KOPT-K1 (cell line): ENCODE results near the gene HGS.
A peak's percentile ranks its signal among the peaks of the same experiment; 100 is the strongest.

Source experiments
- H3K27ac ChIP-seq: fragments of 200-600 bp; sonication (generic); 2 replicates; pipeline ENCODE4 v1.5.1; 2016; ENCODE audit warnings: antibody characterized with exemption, mild to moderate bottlenecking, low read depth, low read length; ENCODE audit not compliant: poor library complexity, severe bottlenecking
- H3K36me3 ChIP-seq: fragments of 200-600 bp; sonication (generic); 2 replicates; pipeline ENCODE4 v1.5.1; 2017; ENCODE audit warnings: antibody characterized with exemption, mild to moderate bottlenecking, low read length, moderate library complexity; ENCODE audit not compliant: insufficient read depth
- H3K9me3 ChIP-seq: fragments of 200-600 bp; sonication (generic); 2 replicates; pipeline ENCODE4 v1.5.1; 2017; ENCODE audit warnings: antibody characterized with exemption, low read length, mild to moderate bottlenecking; ENCODE audit not compliant: insufficient read depth, poor library complexity, severe bottlenecking

The HGS gene

DNA sequence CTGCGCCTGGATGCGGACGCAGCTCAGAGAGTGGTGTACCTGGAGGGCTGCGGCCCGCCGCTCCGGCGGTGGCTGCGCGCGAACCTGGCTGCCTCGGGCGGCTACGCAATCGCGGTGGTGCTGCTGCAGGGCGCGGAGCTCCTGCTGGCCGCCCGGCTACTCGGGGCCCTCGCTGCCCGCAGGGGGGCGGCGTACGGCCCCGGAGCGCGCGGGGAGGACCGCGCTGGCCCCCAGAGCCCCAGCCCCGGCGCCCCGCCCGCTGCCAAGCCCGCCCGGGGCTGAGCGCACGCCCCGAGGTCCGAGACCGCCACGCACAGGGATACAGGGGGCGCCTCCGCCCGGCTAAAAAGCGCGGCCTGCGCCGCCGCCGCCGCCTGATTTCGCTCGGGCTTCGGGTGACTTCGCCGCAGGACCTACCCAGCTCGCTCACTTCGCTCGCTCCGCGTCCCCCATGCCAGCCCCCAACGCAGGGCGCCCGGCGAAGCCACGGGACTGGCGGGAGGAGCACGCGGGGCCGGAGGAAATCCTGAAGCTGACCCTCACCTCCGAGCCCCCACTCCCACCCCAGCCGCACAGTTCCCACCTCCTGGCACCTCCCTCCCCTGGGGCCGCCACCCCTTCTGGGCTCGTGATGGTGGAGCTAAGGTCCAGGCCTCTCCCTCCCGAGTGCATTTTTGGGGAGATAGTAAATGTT, 35.7 kb upstream of the HGS start:
- Histone ChIP-seq H3K36me3 (no peaks in the 10 kb centered on the region), H3K9me3 (peaks cover 13% of the 10 kb centered on the region), H3K27ac (no peak overlapping the region)

DNA sequence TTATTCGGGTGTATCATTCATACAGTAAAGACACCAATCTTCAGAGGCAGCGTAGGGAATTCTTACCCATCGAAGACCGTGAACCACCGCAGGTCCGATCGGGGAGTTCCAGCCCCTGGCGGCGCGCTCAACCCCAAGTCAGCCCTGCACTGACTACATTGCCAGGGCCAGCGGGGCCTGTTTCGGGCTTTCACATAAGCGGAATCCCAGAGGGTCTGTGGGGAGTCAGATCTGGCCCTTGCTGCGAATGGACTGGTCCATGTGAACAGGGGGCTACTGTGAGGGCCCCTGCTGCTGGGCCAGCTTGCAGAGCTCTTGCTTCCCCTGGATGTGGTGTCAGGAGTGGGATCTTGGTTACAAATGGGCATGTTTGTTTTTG, 35.1 kb upstream of the HGS start:
- peaks cover 13% of the 10 kb centered on the region for H3K9me3 ChIP-seq
- H3K27ac ChIP-seq, result no peak overlapping the region
- H3K36me3 ChIP-seq, result no peaks in the 10 kb centered on the region

DNA sequence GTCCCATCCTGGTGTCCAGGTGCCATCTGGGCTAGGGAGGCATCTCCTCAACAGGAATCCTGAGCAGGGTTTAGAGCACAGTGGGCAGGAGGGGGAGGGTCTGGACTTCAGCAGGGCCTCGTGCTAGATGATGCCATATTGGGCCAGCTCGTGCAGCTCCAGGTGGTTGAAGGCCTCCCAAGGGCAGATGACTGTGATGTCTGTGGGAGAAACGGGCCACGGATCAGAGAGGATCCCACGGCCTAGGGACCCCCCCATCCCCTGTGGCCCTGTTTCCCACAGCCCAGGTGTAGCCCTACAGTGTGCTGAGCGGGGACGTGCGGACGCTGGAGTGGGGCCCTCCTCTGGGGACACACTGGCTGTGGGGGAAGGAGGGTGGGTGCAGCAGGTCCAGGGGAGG, 32.9 kb upstream of the HGS start:
- H3K9me3 ChIP-seq, result peaks cover 13% of the 10 kb centered on the region
- no peaks in the 10 kb centered on the region for H3K36me3 ChIP-seq
- no peak overlapping the region for H3K27ac ChIP-seq

DNA sequence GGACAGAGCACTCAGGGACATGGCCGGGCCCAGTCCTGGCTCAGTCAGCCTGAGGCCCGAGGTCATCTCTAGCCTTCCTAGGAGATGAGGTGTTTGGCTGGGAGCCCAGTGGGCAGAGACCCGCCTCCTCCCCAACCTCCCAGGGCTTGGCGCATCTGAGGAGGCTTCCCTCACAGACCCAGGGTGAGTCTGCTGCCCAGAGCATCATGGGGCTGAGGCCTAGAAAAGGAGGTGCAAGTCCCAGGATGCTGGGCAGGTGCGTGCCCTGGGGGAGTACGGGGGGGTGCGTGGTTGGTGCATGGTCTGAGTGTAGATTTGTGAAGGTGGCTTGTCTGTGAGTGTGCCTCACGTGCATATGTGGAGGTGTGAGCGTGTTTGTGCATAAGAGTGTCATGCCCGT, 32.1 kb upstream of the HGS start:
- Histone ChIP-seq H3K36me3 (no peaks in the 10 kb centered on the region), H3K27ac (no peak overlapping the region), H3K9me3 (peaks cover 13% of the 10 kb centered on the region)

DNA sequence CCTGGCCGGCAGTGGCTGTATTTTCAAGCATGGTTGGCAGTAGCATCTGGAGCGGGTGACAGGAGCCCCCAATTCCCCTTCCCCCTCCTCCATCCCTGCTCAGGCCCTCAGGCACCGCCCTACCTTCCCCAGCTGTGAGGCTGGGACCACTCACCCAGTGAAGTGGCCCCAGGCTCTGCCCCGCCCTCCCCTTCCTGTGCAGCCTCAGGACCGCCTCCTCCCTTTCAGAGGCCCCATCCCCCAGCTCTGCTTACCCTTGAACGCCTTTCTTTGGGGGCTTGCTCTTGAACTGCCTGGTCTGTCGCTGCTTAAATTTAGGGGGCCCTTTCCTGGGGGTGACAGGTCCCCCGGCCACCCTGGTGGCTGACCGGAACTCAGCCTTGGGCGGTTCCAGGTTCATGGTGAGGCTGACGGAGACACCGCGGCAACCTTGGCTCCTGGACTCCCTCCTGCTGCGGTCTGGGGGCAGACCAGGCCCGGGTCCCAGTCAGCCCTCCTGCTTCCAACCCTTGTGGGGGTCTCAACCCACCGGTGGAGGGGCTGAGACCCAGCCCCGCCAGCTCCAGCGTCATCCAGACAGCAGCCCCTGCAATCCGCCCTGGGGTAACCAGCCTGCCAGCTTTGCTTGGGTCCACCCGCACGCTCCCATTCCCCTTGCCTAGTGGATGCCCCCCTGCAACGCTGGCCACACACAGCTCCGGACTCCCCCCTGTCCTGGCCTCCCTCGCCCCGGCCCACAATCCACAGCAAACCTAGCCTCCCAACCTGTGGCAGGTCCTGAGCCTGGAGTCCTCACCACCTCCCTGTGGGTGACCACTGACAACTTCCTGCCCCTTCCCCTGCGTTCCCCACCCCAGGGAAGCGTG, 30.7 kb upstream of the HGS start:
- Histone ChIP-seq H3K27ac (peak overlapping the region; percentile 65), H3K9me3 (peaks cover 13% of the 10 kb centered on the region), H3K36me3 (no peaks in the 10 kb centered on the region)

DNA sequence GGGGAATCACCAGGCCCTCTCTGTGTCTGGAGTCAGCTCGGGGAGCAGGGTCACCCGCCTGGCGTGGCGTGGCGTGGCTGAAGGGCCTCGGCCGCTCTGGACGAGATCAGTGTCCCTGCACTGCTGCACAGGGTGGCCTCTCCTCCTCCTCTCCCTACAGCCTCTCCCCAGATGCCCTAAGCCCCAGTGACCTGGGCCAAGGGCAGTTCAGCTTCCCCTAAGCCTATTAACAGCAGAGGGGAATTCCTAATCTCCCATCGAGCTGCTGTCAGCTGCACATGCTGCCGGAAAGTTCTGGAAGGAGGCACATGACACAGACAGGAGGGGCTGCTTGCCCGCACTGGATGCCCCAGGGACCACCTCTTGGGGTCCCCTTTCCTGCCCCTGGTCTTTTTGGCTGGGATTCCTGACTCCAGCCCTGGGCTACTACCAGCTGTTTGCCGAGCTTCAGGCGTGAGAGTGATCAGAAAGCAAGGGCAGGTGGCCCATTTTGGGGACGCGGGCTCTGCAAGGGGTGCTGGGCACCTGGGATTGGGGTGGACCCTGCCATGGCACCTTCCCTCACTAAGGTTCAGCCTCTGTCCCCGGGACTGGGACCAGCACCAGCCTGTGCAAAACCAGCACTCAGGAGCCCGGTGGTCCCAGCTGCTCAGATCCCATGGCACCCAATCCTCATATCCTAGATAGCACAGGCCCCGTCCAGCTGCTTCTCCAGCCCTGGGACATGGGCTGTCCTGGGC, 28.3 kb upstream of the HGS start:
- Histone ChIP-seq H3K9me3 (no peaks in the 10 kb centered on the region), H3K36me3 (no peaks in the 10 kb centered on the region), H3K27ac (peak overlapping the region; percentile 16)

DNA sequence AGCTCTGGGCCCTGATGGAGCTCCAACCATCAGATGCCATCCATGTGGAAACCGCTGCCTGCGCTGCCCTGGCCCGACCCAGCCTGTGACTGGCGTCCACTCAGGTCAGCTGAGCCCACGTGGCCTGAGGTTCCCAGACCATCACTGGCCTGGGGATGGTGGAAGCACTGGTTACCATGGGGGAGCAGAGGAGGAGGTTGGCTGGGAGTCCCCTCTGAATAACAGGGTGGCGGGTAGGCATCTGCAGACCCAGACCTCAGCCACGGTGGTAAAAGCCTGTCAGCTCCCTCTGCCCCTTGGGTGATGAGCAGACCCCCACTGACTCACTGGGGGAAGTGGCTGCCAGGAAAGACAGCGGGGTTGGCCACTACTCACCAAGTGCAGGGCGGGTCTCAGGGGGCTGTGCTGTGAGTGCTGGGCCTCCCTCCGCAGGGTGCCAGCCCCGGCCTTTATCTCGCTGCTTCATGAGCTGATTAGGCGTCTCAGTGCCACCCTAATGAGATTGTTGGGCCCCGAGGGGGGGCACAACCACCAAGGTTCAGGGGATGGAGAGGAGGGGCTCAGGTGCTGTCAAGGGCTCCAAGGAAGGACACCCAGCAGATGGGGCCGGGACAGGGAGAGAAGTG, 27.6 kb upstream of the HGS start, which contains the start of gene PDE6G:
Gene PDE6G, minus strand, starts transcription at position 425 of the 626 bp plus-strand sequence. CDS start 3,237 bp downstream, outside the sequence.
- Histone ChIP-seq H3K9me3 (no peaks in the 10 kb centered on the region), H3K27ac (peak within 1 kb of the TSS; percentile 16), H3K36me3 (no peaks in the 10 kb centered on the region)

DNA sequence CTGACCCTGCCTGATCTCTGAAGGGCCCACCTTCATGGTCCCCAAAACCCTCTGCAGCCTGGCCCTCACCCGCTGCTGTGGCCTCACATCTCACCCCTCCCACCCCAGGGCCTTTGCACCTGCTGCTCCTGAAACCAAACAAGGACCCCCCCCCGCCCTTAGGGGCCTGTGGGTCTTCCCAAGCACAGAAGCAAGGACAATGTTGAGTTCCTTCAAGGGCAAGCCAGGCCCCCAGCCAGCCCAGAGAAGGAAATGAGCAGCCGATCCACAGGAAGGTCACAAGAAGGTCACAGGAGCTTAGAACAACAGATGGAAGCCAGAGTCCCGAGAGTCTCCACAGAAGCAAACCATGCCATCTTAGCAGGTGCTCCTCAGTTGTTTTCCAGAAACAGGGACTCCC, 27.0 kb upstream of the HGS start:
- peak overlapping the region; percentile 16 for H3K27ac ChIP-seq
- no peaks in the 10 kb centered on the region for H3K36me3 ChIP-seq
- no peaks in the 10 kb centered on the region for H3K9me3 ChIP-seq

DNA sequence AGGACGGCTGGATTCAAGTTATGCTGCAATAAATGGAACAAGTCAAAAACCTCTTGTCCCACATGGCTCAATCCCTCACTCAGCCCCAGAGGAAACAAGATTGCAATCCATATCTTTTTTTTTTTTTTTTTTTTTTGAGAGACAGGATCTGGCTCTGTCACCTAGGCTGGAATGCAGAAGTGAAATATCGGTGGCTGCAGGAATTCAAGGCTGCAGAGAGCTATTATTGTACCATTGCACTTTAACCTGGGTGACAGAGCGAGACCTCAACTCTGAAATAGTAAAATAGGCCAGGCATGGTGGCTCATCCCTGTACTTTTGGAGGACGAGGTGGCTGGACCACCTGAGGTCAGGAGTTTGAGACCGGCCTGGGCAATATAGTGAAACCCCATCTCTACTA, 24.8 kb upstream of the HGS start:
- no peaks in the 10 kb centered on the region for H3K9me3 ChIP-seq
- H3K27ac ChIP-seq, result no peak overlapping the region
- H3K36me3 ChIP-seq, result peaks cover under 1% of the 10 kb centered on the region; the same call in 1 of the 2 replicates

DNA sequence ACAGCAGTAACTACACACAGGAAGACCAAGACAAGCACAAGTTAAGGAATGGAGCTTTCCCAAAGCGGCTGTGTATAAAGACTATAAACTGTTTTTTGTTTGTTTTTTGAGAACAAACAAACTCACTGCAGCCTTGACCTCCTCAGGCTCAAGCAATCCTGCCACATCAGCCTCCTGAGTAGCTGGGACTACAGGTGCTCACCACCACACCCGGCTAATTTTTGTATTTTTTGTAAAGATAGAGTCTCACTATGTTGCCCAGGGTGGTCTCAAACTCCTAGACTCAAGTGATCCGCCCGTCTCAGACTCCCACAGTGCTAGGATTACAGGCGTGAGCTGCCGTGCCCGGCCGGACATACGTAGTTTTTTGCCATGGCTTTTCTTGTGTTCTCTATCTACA, 23.4 kb upstream of the HGS start:
- peaks cover 14% of the 10 kb centered on the region for H3K36me3 ChIP-seq
- no peaks in the 10 kb centered on the region for H3K9me3 ChIP-seq
- H3K27ac ChIP-seq, result no peak overlapping the region

DNA sequence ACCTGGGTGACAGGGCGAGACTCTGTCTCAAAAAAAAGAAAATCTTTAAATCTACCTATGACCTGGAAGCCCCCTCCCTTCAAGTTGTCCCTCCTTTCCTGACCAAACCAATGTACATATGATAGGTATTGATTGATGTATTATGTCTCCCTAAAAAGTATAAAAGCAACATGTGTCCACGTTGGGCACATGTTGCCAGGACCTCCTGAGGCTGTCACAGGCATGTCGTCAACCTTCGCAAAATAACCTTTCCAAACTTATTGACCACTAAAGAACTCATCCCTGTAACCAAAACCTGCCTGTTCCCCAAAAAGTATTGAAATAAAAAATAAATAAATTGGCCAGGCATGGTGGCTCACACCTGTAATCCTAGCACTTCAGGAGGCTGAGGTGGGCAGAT, 21.8 kb upstream of the HGS start:
- Histone ChIP-seq H3K36me3 (peaks cover 14% of the 10 kb centered on the region), H3K27ac (no peak overlapping the region), H3K9me3 (no peaks in the 10 kb centered on the region)

DNA sequence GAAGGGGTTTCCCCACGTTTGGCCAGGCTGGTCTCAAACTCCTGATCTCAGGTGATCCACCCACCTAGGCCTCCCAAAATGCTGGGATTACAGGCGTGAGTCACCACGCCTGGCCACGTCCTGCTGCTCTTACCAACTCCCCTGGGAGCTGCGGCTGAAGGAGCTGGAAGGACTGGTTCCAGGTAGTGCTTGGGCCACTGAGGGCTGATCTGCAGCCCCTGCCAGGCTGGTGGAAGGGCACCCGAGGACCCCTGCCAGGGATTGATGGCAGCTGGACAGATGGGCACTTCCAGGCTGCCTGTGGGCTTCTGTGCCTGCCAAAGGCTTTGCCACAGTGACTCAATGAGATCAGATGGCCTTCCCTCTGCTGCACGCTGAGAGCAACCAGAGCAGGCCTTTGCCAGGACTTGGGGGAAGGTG, 19.8 kb upstream of the HGS start:
- Histone ChIP-seq H3K27ac (no peak overlapping the region), H3K9me3 (no peaks in the 10 kb centered on the region), H3K36me3 (peaks cover 26% of the 10 kb centered on the region)

DNA sequence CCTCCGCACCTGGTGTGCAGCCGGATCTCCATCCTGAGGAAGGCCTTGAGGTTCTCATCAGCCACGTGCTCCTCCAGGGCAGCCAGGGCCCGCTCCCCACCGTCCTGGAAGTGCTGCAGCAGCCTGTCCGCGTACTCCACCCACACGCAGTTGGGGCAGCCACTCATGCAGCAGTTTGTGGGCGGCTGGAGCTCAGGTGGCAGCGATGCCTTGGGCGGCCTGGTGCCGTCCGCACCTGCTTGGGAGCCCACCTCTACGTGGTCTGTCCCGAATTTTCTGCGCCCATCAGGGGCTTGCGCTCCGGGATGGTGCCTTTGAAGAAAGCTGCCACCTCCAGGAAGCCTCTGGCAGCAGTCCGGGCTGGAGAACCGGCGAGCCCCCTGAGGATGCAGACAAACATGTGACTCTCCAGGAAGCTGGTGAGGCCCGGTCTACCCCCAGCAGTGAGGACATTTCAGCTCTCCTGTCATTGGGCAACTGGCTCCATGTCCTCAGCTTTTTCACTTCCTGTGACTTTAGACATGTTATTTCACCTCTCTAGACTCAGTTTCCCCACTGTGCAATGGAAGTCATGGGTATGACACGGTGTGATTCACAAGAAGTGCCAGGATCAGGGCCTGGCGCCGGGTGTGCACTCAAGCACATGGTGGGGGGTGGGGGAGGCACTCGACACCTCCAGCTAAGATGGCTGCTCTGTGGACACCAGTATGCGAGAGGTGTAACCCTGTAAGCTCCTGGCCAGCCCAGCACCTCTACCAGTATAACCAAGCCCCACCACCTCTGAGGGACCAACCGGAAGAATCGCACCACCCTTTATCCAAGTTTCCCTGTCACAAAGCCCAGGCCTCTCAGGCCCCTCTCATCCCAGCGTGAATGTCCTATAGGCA, 18.4 kb upstream of the HGS start:
- peaks cover 40% of the 10 kb centered on the region for H3K36me3 ChIP-seq
- peak overlapping the region; percentile 88 for H3K27ac ChIP-seq
- H3K9me3 ChIP-seq, result no peaks in the 10 kb centered on the region

DNA sequence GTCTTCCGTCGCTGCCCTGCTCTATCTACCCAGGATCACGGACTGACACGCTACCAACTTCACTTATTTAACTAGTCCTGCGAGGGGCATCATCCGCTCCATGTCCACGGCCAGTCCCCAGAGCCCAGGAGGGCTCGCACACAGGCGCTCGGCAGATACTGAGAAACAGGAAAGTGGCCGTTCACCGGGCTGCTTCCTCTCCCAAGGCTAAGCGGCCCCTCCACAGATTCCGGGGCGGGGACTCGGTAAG, 17.8 kb upstream of the HGS start:
- H3K27ac ChIP-seq, result peak overlapping the region; percentile 88
- peaks cover 45% of the 10 kb centered on the region for H3K36me3 ChIP-seq
- H3K9me3 ChIP-seq, result no peaks in the 10 kb centered on the region
